ENCODE measurements around the gene MYMX.

MYMX gene

DNA sequence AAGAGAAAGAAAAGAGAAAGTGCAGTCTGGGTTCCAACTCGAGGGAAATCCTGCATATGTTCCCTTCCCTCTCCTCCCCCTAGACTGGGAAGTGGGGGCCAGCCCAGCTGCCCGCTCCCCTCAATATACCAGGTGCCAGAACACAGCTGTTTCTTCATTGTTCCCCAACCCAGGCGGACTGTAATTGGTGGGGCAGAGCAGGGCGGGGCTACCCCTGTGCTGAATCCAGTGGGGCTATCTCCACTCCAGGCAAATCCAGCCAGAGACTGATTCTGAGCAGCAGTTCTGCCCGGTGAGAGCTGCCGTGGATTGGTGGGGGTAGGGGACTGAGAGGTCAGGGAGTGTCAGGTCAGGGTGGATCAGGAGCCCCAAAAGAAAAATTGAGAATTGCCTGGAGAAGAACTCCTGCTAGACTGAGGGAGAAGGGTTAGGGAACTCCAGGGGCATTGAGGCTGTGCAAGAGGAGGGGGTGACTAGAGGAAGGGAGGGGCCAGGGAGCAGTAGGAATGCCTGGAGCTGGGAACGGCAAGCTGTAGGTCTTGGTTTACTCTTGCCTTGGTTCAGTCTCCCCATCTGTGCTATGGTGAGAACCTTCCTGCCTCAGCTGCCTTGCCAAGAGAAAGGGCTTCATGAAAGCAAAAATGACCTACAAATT, at the start of gene MYMX:
TSS of gene MYMX (plus strand) at position 250 of the 655 bp plus-strand sequence. CDS start 546 bp downstream, outside the sequence.
- H3K4me3 ChIP-seq, result no peak within 1 kb of the TSS
- peak within 1 kb of the TSS in 1 of 11 experiments; percentile 1; a peak in 1 of 22 replicates for H3K9ac ChIP-seq
- TF ChIP-seq Cebpa-rat (IDR thresholded peaks at IDR 0.05), result no peak
- no peaks in the 10 kb centered on the region for H3K9me3 ChIP-seq (replicated peaks in 1 of 11)
- H3K4me1 ChIP-seq, result peaks cover 38 to 61% (median 47%) of the 10 kb centered on the region in 10 experiments
- no peaks in the 10 kb centered on the region; a peak in 1 of 22 replicates for H4K20me1 ChIP-seq
- no peaks in the 10 kb centered on the region for H3K36me3 ChIP-seq
- no peak within 1 kb of the TSS for H3K27ac ChIP-seq
- H3K4me2 ChIP-seq, result peak within 1 kb of the TSS; percentile 44 to 97 (median 55); a peak in 21 of 22 replicates
- no peaks in the 10 kb centered on the region for H3K27me3 ChIP-seq

DNA sequence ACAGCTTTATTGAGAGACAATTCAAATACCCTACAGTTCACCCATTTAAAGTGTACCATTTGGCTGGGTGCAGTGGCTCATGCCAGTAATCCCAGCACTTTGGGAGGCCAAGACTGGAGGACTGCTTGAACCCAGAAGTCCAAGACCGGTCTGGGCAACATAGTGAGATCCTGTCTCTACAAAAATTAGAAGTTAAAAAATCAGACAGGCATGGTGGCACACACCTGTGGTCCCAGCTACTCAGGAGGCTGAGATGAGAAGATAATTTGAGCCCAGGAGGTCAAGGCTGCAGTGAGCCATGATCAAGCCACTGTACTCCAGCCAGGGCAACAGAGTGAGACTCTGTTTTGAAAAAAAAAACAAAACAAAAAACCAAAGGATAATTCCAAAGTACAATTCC, 49.2 kb upstream of the MYMX start:
- H3K36me3 ChIP-seq, result no peaks in the 10 kb centered on the region
- peak overlapping the region in 1 of 11 experiments; percentile 77; a peak in 1 of 22 replicates for H3K27ac ChIP-seq
- TF ChIP-seq Cebpa-rat (IDR thresholded peaks at IDR 0.05), result no peak
- no peaks in the 10 kb centered on the region for H4K20me1 ChIP-seq
- H3K9me3 ChIP-seq (replicated peaks in 1 of 11), result no peaks in the 10 kb centered on the region
- no peak overlapping the region for H3K4me3 ChIP-seq
- H3K9ac ChIP-seq, result no peak overlapping the region
- peak overlapping the region in 10 of 11 experiments; percentile 57 to 97 (median 85); a peak in 13 of 22 replicates for H3K4me2 ChIP-seq
- H3K4me1 ChIP-seq, result peaks cover 21 to 66% (median 47%) of the 10 kb centered on the region in 10 experiments
- H3K27me3 ChIP-seq, result peaks cover 0 to 7% (median 0%) of the 10 kb centered on the region in 11 experiments; a peak in 2 of 22 replicates

DNA sequence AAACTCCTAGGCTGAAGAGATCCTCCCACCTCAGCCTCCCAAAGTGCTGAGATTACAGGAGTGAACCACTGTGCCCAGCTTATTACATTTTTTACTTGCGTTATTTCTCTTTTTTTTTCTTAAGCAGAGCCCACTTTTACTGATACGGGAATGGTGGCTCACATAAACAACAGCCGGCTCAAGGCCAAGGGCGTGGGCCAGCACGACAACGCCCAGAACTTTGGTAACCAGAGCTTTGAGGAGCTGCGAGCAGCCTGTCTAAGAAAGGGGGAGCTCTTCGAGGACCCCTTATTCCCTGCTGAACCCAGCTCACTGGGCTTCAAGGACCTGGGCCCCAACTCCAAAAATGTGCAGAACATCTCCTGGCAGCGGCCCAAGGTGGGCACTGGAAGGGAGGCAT, 47.6 kb upstream of the MYMX start:
- TF ChIP-seq Cebpa-rat (IDR thresholded peaks at IDR 0.05), result no peak

DNA sequence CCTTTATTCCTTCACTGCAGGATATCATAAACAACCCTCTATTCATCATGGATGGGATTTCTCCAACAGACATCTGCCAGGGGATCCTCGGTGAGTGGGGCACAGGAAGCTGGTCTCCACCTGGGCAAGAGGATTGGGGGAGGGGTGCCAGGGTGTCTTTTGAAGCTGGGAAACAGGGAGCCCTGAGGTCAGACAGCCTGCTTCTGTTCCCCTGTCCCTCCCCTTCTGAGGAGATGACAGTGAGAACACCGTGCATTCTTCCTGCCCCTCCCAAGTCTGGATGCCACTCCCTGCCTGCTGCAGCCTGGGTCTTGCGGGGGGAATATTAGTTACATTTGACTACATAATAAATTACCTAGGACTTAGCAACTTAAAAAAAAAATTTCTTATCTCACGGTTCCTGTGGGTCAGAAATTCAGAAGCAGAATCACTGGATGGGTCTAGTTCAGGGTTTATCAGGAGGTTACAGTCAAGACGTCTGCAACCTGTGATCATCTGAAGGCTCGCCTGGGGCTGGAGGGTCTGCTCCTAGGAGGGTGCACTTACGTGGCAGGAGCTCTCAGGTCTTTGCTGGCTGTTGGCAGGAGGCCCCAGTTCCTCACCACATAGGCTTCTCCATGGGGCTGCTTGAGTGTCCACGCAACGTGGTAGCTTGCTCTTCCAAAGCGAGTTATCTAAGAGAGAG, 46.7 kb upstream of the MYMX start:
- H3K27me3 ChIP-seq, result peaks cover 0 to 7% (median 0%) of the 10 kb centered on the region in 11 experiments; a peak in 2 of 22 replicates
- no peaks in the 10 kb centered on the region for H3K9me3 ChIP-seq (replicated peaks in 1 of 11)
- no peak overlapping the region for H3K27ac ChIP-seq
- H3K4me3 ChIP-seq, result no peak overlapping the region
- no peak overlapping the region for H3K4me2 ChIP-seq
- no peak for TF ChIP-seq Cebpa-rat (IDR thresholded peaks at IDR 0.05)
- no peaks in the 10 kb centered on the region for H3K36me3 ChIP-seq
- no peak overlapping the region; a peak in 1 of 22 replicates for H3K9ac ChIP-seq
- peaks cover 24 to 53% (median 38%) of the 10 kb centered on the region in 10 experiments for H3K4me1 ChIP-seq
- no peaks in the 10 kb centered on the region; a peak in 1 of 22 replicates for H4K20me1 ChIP-seq

More for the DNA sequence above, 47.6 kb upstream of the MYMX start:
- Histone ChIP-seq H3K36me3 (no peaks in the 10 kb centered on the region), H3K9ac (no peak overlapping the region), H3K4me3 (no peak overlapping the region), H3K4me2 (no peak overlapping the region), H3K4me1 (peaks cover 24 to 57% (median 45%) of the 10 kb centered on the region in 10 experiments), H3K27ac (no peak overlapping the region), H4K20me1 (no peaks in the 10 kb centered on the region; a peak in 1 of 22 replicates), H3K27me3 (peaks cover 0 to 7% (median 0%) of the 10 kb centered on the region in 11 experiments; a peak in 2 of 22 replicates), H3K9me3 (replicated peaks in 1 of 11) (no peaks in the 10 kb centered on the region)

DNA sequence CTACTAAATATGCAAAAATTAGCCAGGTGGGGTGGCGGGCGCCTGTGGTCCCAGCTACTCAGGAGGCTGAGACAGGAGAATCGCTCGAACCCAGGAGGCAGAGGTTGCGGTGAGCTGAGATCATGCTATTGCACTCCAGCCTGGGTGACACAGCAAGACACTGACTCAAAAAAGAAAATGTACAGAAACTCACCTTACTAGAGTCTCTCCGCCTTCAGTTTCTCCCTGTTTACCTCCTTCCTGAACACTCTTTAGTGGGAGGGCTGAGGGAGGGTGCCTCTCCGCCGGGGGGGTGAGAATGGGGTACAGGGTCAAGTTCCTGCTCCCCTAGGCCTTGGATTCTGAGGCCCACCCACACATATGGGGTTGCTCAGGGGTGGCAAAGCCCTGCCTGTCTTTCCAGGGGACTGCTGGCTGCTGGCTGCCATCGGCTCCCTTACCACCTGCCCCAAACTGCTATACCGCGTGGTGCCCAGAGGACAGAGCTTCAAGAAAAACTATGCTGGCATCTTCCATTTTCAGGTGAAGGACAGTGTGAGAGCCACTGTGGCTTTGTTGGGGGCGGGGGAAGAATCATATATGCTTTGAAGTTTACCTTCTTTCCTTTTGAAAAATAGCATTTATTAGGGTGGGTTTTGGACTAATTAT, 44.7 kb upstream of the MYMX start:
- H3K27ac ChIP-seq, result no peak overlapping the region
- H3K27me3 ChIP-seq, result peaks cover 0 to 7% (median 0%) of the 10 kb centered on the region in 11 experiments; a peak in 2 of 22 replicates
- no peak for TF ChIP-seq Cebpa-rat (IDR thresholded peaks at IDR 0.05)
- H3K4me1 ChIP-seq, result peaks cover 21 to 53% (median 33%) of the 10 kb centered on the region in 10 experiments
- H3K36me3 ChIP-seq, result no peaks in the 10 kb centered on the region
- peak overlapping the region in 5 of 11 experiments; percentile 16 to 39 (median 36); a peak in 5 of 22 replicates for H3K4me2 ChIP-seq
- 0 out of 22 replicates have a peak overlapping the region, but pooled peaks of 1 of the 11 experiments have one; percentile 16 for H3K9ac ChIP-seq
- H4K20me1 ChIP-seq, result peaks cover 0 to 11% (median 0%) of the 10 kb centered on the region in 11 experiments; a peak in 3 of 22 replicates
- H3K9me3 ChIP-seq (replicated peaks in 1 of 11), result no peaks in the 10 kb centered on the region
- no peak overlapping the region for H3K4me3 ChIP-seq

DNA sequence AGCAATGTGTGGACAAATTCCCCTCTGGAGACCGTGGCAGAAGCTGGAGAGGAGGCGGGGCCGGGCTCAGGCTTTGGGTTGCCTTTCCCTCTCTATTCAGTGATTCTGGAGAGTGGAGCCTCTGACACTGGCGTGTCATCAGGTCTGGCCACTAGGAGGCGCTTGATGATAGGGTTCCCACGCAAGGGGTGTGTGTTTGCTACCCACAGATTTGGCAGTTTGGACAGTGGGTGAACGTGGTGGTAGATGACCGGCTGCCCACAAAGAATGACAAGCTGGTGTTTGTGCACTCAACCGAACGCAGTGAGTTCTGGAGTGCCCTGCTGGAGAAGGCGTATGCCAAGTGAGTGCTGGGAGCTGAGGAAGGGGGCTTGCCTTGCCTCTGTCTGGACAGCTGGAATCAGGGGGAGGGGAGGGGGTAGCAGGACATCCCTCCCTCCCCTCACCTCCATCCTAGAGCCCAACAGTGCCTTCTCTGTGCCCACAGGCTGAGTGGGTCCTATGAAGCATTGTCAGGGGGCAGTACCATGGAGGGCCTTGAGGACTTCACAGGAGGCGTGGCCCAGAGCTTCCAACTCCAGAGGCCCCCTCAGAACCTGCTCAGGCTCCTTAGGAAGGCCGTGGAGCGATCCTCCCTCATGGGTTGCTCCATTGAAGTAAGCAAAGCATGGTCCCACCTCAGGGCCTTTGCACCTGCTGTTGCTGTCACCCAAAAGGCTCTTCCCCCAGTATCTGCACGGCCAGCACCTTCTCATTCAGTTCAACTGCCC, 43.8 kb upstream of the MYMX start:
- Histone ChIP-seq H3K27ac (no peak overlapping the region), H3K9me3 (replicated peaks in 1 of 11) (no peaks in the 10 kb centered on the region), H3K4me1 (peaks cover 23 to 53% (median 35%) of the 10 kb centered on the region in 10 experiments), H4K20me1 (peaks cover 0 to 13% (median 0%) of the 10 kb centered on the region in 11 experiments; a peak in 3 of 22 replicates), H3K36me3 (no peaks in the 10 kb centered on the region), H3K4me2 (peak overlapping the region in 9 of 11 experiments; percentile 11 to 54 (median 33); a peak in 12 of 22 replicates), H3K27me3 (peaks cover 0 to 7% (median 0%) of the 10 kb centered on the region in 11 experiments; a peak in 2 of 22 replicates), H3K9ac (no peak overlapping the region), H3K4me3 (no peak overlapping the region)
- TF ChIP-seq Cebpa-rat (IDR thresholded peaks at IDR 0.05), result no peak

DNA sequence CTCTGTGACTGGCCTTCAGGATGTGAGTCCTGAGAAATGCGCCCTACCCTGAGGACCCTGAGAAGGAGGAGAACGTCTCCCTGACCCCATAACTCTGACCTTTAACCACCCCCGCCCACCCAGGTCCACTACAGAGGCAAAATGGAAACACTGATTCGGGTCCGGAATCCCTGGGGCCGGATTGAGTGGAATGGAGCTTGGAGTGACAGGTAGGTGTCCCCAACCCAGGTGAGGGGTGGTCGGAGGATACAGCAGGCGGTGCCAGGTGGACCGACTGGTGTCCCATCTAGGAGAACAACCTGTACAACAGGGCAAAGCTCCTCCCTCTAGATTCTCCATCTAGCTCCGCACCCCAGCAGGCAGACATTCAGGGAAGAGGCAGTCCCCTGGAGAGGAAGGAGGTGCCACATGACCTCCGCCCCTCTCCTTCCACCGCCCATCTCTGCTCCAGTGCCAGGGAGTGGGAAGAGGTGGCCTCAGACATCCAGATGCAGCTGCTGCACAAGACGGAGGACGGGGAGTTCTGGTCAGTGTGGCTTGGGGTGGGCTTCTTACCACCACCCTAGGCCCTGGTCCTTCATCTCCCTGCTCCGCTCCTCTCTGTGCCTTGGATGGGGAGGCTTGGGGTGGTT, 40.5 kb upstream of the MYMX start:
- peak overlapping the region; percentile 82 to 100 (median 97) for H3K4me2 ChIP-seq
- H3K4me3 ChIP-seq, result peak overlapping the region; percentile 28 to 70 (median 53); a peak in 18 of 20 replicates
- H4K20me1 ChIP-seq, result peaks cover 0 to 22% (median 0%) of the 10 kb centered on the region in 11 experiments; a peak in 3 of 22 replicates
- no peak for TF ChIP-seq Cebpa-rat (IDR thresholded peaks at IDR 0.05)
- peak overlapping the region in 7 of 11 experiments; percentile 17 to 66 (median 57); a peak in 11 of 22 replicates for H3K27ac ChIP-seq
- no peaks in the 10 kb centered on the region; a peak in 1 of 22 replicates for H3K9me3 ChIP-seq (replicated peaks in 1 of 11)
- 0 out of 22 replicates have a peak, but pooled peaks cover 0 to under 1% (median 0%) of the 10 kb centered on the region in 11 experiments for H3K27me3 ChIP-seq
- peak overlapping the region in 10 of 11 experiments; percentile 2 to 63 (median 45); a peak in 16 of 22 replicates for H3K9ac ChIP-seq
- H3K36me3 ChIP-seq, result no peaks in the 10 kb centered on the region
- peaks cover 24 to 49% (median 38%) of the 10 kb centered on the region in 10 experiments for H3K4me1 ChIP-seq

All from BLaER1 treated with 17β-estradiol and CSF1 and Interleukin-3, amounts not matched to agents 10 nM and 100 nM (cell line).